Hepatic stellate cell (primary cell): ENCODE results near the gene STAT5A.
"Not testable (repeated sequence)": the region's sequence is repeated elsewhere in the genome, so short reads cannot be mapped to it uniquely, and the experiment has no call there.

ENCODE experiments used
- DNase-seq: peaks from one replicate; pipeline ENCODE4 v3.0.0; 2011; ENCODE audit warnings: low spot score

STAT5A gene

DNA sequence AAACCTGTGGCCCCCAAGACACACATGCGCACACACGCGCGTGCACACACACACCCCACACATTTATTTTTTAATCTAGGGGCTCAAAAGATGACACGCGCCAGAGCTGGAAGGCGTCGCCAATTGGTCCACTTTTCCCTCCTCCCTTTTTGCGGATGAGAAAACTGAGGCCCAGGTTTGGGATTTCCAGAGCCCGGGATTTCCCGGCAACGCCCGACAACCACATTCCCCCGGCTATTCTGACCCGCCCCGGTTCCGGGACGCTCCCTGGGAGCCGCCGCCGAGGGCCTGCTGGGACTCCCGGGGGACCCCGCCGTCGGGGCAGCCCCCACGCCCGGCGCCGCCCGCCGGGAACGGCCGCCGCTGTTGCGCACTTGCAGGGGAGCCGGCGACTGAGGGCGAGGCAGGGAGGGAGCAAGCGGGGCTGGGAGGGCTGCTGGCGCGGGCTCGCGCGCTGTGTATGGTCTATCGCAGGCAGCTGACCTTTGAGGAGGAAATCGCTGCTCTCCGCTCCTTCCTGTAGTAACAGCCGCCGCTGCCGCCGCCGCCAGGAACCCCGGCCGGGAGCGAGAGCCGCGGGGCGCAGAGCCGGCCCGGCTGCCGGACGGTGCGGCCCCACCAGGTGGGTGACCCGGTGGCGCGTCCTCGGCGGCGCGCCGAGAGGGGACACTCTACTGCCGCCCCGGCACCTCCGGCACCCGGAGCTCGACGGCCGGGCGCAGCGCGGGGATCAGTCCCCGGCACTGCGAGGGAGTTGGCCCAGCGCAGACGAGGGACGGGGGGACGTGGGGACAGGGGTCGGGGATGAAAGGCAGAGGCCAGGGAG, at the start of gene STAT5A:
Gene STAT5A (plus strand): TSS at position 522 of the 826 bp plus-strand sequence. CDS start 914 bp downstream, outside the sequence.
- peak; percentile 89 for DNase-seq

DNA sequence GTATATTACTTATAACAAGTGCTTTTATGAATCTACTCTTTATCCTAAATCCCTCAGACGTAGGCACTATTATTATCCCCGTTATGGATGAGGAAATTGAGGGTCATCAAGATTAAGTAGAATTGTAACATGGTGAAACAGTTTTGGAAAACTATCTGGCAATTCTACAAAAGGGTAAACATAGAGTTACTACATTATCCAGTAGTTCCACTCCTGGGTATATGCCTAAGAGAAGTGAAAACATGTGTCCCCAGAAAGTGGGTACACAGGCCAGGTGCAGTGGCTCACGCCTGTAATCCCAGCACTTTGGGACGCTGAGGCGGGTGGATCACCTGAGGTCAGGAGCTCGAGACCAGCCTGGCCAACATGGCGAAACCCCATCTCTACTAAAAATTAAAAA, 48.7 kb upstream of the STAT5A start:
- not testable (repeated sequence) for DNase-seq

DNA sequence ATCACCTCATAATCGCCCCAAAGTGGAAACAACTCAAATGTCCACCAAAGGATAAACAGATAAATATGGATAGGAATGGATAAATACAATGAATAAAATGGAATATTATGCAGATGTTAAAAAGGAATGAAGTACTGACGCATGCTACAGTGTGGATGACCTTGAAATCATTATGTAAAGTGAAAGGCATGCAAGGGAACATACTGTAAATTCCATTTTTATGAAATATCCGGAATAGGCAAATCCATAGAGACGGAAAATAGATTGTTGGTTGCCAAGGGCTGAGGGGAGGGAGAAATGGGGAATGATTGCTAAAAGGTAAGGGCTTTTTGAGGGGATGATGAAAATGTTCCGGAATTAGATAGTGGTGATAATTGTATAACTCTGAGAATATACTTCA, 48.1 kb upstream of the STAT5A start:
- DNase-seq: no peak

DNA sequence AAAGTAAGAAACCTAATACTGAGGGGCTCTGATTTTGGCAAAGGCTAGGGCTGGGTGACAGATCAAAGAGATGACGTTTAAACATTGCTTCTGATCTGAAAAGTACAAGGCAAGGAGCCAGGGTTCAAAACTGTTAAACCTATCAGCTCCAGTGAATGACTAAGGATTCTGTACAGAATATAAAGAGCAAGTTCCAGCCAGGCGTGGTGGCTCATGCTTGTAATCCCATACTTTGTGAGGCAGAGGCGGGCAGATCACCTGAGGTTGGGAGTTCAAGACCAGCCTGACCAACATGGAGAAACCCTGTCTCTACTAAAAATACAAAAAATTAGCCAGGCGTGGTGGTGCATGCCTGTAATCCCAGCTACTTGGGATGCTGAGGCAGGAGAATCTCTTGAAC, 47.4 kb upstream of the STAT5A start:
- DNase-seq: not testable (repeated sequence)

DNA sequence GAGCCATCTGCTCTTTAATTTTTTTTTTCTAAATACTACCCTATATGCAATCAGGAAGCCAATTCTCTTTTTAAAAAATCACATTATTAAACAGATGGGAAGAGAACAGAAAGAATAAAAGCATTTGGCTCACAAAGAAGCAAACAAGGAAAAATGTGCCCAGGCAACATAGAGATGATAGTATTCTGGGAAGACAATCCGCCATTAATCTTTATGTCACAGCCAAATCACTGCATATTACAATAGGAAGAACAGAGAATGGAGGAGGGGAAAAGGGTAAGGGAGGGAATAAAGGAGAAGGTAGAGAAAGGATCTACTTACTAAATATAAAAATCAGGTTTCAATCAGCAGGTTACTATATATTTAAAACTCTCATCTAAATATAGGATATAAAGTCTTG, 46.4 kb upstream of the STAT5A start:
- no peak for DNase-seq

DNA sequence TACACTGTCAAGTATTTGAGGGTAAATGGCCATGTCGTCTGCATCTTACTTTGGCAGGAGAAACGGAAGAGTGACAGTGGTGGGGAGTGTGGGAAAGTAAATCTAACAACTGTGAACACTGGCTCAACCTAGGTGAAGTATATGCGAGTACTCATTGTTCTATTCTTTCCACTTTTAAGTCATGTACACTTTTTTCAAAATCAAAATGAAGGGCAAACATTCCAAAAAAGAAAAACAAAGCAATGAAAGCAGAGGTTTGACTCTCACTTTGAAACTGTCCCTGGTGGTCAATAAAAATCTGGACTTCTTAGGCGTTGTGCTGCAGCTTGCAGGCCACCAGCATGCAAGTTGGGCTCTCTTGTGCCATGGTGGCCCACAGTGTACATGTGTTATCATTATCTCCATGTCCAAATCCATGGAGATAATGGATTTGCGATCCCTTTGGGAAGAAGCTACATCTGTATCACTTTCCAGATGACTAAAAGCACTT, 44.8 kb upstream of the STAT5A start:
- DNase-seq: no peak

DNA sequence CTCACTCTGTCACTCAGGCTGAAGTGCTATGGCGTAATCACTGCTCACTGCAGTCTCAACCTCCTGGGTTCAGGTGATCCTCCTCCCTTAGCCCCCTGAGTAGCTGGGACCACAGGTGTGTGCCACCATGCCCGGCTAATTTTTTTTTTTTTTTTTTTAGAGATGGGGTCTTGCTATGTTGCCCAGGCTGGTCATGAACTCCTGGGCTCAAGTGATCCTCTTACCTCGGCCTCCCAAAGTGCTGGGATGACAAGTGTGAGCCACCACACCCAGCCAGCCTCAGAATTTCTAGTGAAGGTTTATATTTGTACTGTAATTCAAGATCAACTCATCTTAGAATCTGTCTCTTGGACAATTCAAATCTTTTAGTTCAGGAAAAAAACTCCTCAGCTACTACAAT, 44.2 kb upstream of the STAT5A start:
- not testable (repeated sequence) for DNase-seq

DNA sequence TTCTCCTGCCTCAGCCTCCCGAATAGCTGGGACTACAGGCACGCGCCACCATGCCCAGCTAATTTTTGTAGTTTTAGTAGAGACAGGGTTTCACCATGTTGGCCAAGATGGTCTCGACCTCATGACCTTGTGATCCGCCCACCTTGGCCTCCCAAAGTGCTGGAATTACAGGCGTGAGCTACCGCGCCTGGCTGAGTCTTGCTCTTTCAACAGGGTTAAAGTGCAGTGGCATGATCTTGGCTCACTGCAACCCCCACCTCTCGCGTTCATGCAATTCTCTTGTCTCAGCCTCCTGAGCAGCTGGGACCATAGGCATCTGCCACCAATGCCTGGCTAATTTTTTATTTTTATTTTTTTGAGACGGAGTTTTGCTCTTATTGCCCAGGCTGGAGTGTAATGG, 43.1 kb upstream of the STAT5A start:
- not testable (repeated sequence) for DNase-seq

DNA sequence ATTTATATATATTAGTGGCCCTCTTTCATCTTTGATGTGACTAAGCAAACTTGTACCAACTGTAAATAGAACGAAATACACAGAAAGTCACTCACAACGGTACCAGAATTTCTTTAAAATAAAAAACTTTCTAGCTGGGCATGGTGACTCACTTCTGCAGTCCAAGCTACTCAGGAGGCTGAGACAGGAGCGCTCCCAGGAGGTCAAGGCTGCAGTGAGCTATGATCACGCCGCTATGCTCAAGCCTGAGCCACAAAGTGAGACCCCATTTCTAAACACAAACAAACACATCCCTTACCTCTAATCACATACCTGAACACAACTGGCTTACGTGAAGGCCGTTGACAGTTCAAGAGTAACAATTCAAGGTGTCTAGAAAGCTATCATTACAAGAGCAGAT, 41.8 kb upstream of the STAT5A start:
- DNase-seq: no peak

DNA sequence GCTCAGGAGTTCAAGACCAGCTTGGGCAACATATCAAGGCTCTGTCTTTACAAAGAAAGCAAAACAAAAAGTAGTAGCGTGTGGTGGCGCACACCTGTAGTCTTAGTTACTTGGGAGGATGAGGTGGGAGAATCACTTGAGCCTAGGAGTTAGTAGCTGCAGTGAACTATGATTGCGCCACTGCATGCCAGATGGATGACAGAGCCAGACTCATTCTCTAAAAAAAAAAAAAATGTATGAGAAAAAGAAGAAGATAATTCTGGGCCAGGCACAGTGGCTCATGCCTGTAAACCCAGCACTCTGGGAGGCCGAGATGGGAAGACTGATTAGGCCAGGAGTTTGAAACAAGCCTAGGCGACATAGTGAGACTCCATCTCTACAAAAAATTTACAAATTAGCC, 40.6 kb upstream of the STAT5A start:
- DNase-seq: no peak

DNA sequence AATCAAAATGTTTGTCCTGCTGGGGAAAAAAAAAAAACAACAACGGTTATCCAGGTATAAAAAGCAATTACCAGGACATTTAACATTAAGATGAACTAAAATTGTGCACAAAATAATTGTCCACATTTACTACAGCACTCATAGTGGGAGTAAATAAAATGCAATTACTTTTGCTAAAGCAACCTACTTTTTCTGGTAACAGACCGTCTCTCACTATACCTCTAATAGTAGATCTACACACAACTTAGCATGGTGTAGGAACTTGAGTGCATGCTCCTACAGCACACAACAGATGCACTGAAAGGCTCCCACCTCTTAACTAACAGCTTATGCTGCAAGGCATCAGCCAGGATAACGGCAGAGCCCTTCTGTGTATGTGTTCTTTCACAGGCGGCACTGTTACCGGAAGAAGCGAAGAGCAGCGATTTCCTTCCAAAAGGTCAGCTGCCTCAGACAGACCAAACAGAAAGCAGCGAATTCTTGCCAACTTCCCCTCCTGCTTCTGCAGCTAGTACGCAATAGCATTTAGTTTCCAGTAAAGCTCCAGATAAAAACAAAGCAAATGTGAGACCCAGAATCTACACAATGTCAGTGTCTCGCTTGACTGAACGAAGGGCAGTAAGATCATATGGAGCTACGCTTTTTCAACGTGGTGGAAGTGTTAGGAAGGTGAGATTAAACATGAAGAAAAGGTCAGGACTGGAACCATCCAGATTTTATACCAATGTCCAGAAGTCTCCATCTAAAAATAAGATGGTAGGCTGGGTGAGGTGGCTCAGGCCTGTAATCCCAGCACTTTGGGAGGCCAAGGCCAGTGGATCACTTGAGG, 39.7 kb upstream of the STAT5A start:
- peak; percentile 71 for DNase-seq

DNA sequence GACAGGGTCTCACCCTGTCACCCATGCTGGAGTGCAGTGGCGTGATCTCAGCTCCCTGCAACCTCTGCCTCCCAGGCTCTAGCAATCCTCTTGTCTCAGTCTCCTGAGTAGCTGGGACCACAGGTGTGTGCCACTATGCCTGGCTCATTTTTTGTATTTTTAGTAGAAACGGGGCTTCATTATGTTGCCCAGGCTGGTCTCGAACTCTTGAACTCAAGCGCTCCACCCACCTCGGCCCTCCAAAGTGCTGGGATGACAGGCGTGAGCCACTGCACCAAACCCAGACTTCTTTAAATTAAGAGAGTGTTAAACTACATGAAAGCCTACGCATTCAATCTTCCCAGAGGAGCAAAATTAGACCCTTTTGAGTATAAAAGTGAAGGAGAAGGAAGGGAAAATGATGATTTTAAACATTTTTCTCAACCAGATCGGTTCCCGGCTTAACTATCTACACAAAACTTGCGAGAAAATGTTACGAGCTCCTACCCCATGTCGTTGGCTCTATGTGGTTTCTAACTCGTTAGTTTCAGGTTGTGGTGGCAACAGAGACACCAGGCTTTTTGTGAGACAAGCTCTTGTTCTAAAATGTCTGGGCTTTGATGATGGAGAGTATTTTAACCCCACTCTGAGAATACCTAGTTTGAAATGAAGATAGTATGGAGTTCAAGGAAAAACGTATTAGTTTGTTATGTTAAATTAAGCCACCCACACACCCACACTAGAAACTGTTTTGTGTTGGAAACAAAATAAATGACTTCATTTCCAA, 38.4 kb upstream of the STAT5A start:
- no peak for DNase-seq

DNA sequence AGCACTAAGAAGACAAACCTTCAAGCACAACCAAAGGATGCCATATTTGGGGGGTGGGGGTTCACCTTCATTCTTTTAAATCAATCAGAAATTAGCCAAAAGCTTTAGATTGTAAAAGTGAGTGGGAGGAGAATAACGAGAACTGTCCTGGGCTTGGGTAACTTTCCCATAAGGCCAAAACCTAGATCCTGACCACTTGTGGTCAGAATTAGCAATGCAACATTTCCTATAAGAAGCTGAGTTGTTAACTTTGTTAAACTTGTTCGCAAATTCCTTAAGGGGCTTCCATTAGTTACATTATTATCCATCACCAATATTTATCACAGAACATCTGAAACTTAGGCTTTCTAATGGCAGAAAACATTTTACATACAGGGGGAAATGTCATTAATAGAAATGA, 37.2 kb upstream of the STAT5A start:
- DNase-seq: no peak

DNA sequence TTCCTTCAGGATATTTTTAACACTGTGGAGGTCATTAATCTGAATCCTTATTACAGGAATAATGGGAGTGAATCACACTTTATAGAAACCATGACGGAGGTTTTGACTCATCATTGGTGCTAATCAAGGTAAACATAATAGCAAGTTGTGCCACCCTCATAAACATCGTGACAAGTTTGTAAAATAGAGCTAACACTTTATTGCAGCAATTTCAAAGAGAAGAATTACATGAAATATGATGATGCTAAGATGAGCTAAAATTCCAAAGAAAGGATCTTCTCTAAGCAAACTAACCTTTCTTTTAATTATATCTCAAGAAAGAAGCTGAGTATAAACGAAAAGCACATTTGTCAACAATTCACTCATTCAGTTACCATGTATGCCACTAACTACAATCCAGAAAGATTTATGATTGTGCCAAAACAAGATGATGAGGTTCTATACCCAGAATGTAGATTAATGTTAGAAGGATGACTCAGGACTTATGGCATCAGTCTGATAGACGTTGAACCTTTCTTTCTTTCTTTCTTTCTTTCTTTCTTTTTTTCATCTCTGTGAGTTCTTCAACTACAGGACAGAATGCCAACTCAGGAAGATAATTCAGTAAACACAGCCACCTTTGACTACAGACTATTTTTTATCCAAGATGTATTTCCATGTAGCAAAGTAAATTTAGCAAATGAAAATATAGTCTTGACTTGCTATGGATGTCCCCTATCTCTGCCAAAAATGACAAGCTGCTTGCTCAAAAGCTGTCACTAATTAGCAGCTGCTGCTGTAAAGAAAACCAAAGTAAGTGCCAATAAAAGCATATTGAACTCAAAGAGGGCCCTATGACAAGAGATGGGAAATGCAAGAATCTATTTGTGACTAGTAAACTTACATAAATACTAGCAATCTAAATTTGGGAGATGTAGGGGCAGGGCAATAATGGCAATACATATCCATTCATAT, 35.4 kb upstream of the STAT5A start:
- no peak for DNase-seq

DNA sequence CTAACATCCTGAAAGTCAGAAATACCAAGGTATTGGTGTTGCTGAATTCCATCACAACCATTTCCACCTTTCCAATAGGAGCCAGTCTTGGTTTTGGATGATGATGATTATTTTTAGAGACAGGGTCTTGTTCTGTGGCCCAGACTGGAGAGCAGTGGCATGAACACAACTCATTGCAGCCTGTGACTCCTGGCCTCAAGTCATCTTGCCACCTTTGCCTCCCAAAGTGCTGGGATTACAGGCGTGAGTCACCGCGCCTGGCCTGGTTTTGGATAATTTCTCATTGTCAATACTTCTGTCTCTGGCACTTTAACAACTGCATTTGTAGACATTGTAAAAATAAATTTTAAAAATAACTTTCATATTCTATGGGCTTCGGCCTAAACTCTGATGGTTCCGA, 34.7 kb upstream of the STAT5A start:
- DNase-seq: no peak

DNA sequence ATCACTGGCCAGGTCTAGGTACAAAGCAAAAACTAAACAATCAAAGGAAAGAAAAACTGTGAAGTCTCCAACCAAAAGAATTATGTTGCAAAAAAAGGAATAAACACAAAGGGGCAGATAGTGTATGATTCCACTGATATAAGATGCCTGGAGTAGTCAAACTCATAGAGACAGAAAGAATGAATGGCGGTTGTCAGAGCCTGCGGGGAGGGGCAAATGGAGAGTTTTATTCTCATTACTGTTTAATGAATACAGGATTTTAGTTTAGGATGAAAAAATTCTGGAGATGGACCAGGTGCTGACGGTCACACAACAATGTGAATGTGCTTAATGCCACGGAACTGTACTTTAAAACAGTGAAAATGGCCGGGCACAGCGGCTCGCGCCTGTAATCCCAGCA, 32.9 kb upstream of the STAT5A start:
- no peak for DNase-seq

DNA sequence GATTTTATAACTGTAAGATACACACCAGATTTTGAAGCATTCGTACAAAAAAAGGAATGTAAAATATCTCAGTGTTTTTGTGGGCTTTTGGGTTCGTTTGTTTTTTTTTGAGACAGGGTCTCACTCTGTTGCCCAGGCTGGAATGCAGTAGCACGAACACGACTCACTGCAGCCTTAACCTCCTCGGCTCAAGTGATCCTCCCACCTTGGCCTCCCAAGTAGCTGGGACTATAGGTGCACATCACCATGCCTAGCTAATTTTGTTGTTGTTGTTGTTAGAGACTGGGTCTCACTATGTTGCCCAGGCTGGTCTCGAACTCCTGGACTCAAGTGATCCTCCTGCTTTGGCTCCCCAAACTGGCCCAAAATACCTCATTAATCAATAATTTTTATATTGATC, 28.0 kb upstream of the STAT5A start:
- DNase-seq: no peak

DNA sequence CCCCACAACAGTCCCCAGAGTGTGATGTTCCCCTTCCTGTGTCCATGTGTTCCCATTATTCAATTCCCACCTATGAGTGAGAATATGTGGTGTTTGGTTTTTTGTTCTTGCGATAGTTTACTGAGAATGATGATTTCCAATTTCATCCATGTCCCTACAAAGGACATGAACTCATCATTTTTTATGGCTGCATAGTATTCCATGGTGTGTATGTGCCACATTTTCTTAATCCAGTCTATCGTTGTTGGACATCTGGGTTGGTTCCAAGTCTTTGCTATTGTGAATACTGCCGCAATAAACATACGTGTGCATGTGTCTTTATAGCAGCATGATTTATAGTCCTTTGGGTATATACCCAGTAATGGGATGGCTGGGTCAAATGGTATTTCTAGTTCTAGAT, 23.9 kb upstream of the STAT5A start:
- not testable (repeated sequence) for DNase-seq

DNA sequence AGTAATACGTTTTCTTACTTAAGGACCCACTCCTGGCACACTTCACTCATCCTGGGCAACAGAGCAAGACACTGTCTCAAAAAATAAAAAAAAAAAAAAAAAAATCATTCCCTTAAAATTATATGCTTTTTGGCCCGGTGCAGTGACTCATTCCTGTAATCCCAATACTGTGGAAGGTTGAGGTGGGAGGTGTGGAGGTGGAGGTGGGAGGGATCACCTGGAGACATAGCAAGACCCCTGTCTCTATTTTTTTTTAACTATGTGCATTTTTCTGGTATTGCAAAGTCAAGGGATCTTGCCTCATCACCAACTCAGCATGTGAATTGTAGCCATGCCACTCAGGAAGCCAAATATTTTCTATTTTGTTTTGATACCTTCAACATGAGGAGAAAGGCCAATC, 21.8 kb upstream of the STAT5A start:
- no peak for DNase-seq

DNA sequence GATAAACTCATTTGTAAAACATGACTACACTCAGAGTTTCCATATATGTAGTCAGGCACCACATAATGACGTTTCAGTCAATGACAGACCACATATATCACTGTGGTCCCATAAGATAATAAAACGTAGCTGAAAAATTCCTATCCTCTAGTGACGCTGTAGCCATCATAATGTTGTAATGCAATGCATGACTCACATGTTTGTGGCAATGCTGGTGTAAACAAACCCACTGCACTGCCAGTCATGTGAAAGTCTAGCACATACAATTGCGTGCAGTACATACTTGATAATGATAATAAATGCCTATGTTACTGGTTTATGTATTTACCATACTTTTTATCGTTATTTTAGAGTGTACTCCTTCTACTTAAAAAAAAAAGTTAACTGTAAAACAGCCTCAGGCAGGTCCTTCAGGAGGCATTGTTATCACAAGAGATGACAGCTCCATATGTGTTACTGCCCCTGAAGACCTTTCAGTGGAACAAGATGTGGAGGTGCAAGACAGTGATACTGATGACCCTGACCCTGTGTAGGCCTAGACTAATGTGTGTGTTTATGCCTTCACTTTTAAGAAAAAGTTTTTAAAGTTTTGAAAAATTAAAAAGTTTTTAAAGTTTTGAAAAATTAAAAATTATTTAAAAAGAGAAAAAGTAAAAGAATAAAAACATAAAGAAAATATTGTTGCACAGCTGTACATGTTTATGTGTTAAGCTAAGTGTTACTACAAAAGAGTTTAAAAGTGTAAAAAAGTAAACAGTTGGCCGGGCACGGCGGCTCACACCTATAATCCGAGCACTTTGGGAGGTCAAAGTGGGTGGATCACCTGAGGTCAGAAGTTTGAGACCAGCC, 21.2 kb upstream of the STAT5A start:
- no peak for DNase-seq
